CD8-positive, alpha-beta memory T cell (primary cell): ENCODE measurements around the gene LRRC37B. TPM values are rescaled to one million over a fixed set of nuclear protein-coding genes. Genes with fewer than 3 reads are reported as not detected.
"Not testable (repeated sequence)": the region's sequence is repeated elsewhere in the genome, so short reads cannot be mapped to it uniquely, and the experiment has no call there.

Source experiments
- CTCF ChIA-PET: fragments of 350-600 bp; sonication (Branson Sonifier 250); formaldehyde crosslinking; loops from one replicate; lab custom pipeline; 2021; ENCODE audit warnings: antibody characterized with exemption; lab: Charles Lee
- POLR2A ChIA-PET: fragments of 350-600 bp; sonication (Branson Sonifier 250); formaldehyde crosslinking; loops from one replicate; lab custom pipeline; 2021; ENCODE audit warnings: antibody characterized with exemption; lab: Charles Lee
- DNase-seq, 5 donors: peaks; one replicate each; pipeline versions ENCODE4 v3.0.0 to v3.0.0-alpha.2; 2020 to 2022; ENCODE audit warnings: mixed read lengths in 1 of 5
- H3K27ac ChIP-seq: one replicate; pipeline ENCODE4 v1.7.0; 2013; ENCODE audit warnings: low read depth, mild to moderate bottlenecking, low read length, moderate library complexity
- H3K27me3 ChIP-seq: 2 replicates; pipeline ENCODE4 v1.7.0; 2013; ENCODE audit warnings: low read length, mild to moderate bottlenecking; ENCODE audit not compliant: insufficient read depth, poor library complexity, severe bottlenecking
- H3K36me3 ChIP-seq: 2 replicates; pipeline ENCODE4 v1.7.0; 2013; ENCODE audit warnings: mild to moderate bottlenecking, low read length, moderate library complexity; ENCODE audit not compliant: insufficient read depth
- H3K4me1 ChIP-seq: 2 replicates; pipeline ENCODE4 v1.7.0; 2013; ENCODE audit warnings: mild to moderate bottlenecking, low read length, moderate library complexity; ENCODE audit not compliant: insufficient read depth
- H3K4me3 ChIP-seq: 2 replicates; pipeline ENCODE4 v1.7.0; 2013; ENCODE audit warnings: mild to moderate bottlenecking, low read length
- H3K9me3 ChIP-seq: 2 replicates; pipeline ENCODE4 v1.7.0; 2013; ENCODE audit warnings: mild to moderate bottlenecking, low read length
- H3K27ac Mint-ChIP-seq, 8 donors: one replicate each; pipeline ENCODE4 v1.8.0; 2020 to 2021; ENCODE audit warnings: mixed read lengths in 8 of 8, mild to moderate bottlenecking in 6 of 8, inconsistent platforms in 3 of 8, moderate library complexity in 3 of 8
- H3K27me3 Mint-ChIP-seq, 2 donors: one replicate each; pipeline ENCODE4 v1.8.0; 2020 to 2021; ENCODE audit warnings: mixed read lengths in 2 of 2, mild to moderate bottlenecking in 1 of 2, moderate library complexity in 1 of 2
- H3K36me3 Mint-ChIP-seq, 3 donors: one replicate each; pipeline ENCODE4 v1.8.0; 2020 to 2021; ENCODE audit warnings: mixed read lengths in 3 of 3, inconsistent platforms in 1 of 3, mild to moderate bottlenecking in 1 of 3
- H3K4me1 Mint-ChIP-seq, 3 donors: one replicate each; pipeline ENCODE4 v1.8.0; 2020 to 2021; ENCODE audit warnings: mixed read lengths in 3 of 3, inconsistent platforms in 1 of 3, mild to moderate bottlenecking in 1 of 3
- H3K4me3 Mint-ChIP-seq, 7 donors: one replicate each; pipeline ENCODE4 v1.8.0; 2020 to 2021; ENCODE audit warnings: mixed read lengths in 7 of 7, mild to moderate bottlenecking in 6 of 7, moderate library complexity in 4 of 7, inconsistent platforms in 2 of 7
- H3K9me3 Mint-ChIP-seq, 5 donors: one replicate each; pipeline ENCODE4 v1.8.0; 2020 to 2022; ENCODE audit warnings: mixed read lengths in 5 of 5, mild to moderate bottlenecking in 3 of 5, moderate library complexity in 2 of 5, inconsistent platforms in 1 of 5
- polyA plus RNA-seq: library from polyadenylated mRNA; unstranded; fragments of 300-500 nt; fragmentation: Illumina TruSeq; gene quantifications from one replicate; pipeline ENCODE4 v1.2.3, GENCODE V29; 2021
- total RNA-seq, 2 experiments: library from RNA; stranded (reverse); gene quantifications; one replicate each; pipeline ENCODE4 v1.2.3, GENCODE V29; 2021

Gene LRRC37B
- total and polyA plus RNA-seq, 3 experiments from 2014 or later = 11.0 to 17.6 (median 16.2) TPM

DNA sequence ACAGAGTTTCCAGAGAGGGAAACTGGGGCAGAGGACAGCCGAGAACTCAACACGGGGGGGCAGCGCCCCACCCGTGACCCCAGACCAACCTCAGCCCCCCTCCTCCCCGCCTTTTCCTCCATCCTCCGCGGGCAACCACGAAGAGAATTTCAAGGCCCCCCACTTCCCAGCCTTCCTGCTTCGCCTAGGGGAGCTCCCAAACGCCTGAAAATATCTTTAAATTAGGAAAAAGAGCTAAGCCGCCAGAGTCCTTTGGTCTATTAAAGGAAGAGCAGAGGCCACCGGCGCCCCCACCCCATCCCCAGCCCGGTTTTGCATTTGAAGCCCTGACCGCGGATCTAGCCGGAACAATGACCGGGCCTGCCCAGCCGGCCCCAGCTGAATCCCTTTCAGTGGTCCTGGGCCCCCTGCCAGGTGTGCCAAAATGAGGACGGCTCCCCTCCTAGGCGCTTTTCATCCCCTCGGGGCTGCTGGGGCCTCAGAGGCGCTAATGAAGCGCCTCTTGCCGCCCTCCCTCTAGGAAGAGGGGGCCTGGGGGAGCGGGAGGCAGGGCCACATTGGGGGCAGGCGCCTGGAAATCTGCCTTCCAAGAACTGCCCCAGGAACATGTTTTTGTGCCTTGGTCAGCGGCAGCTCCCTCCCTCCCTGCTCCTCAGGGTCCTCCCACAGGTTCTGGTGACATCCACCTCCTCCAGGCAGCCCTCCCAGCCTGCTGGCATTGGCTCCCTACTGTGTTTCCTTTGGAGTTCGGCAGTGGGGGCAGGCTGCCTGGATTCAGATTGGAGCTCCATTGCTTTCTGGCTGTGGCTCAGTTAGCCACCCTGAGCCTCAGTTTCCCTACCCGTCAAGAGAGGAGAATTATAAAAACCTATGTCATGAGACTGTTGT, 78.0 kb downstream of the LRRC37B start:
- CTCF ChIA-PET, H3K27me3 Mint-ChIP-seq, H3K27ac ChIP-seq, H3K9me3 Mint-ChIP-seq, H3K4me1 Mint-ChIP-seq, POLR2A ChIA-PET, DNase-seq, H3K4me3 ChIP-seq, H3K9me3 ChIP-seq, H3K36me3 ChIP-seq, H3K27me3 ChIP-seq, H3K4me1 ChIP-seq, H3K36me3 Mint-ChIP-seq: not testable (repeated sequence)
- H3K4me3 Mint-ChIP-seq = peak overlapping the region in 4 of 7 donors; percentile 19 to 53 (median 42)
- H3K27ac Mint-ChIP-seq = peak overlapping the region in 1 of 8 donors; percentile 72

- H3K27ac Mint-ChIP-seq = peak overlapping the region in 1 of 8 donors; percentile 47
- H3K9me3 Mint-ChIP-seq, H3K4me1 Mint-ChIP-seq, H3K36me3 Mint-ChIP-seq, H3K27me3 Mint-ChIP-seq, CTCF ChIA-PET, DNase-seq, H3K4me1 ChIP-seq, H3K4me3 ChIP-seq, H3K27me3 ChIP-seq, H3K9me3 ChIP-seq, H3K27ac ChIP-seq, POLR2A ChIA-PET, H3K4me3 Mint-ChIP-seq, H3K36me3 ChIP-seq: not testable (repeated sequence)
Observed at GRCh38 chr17:32086833-32087232, 79.7 kb downstream of the LRRC37B start.

DNA sequence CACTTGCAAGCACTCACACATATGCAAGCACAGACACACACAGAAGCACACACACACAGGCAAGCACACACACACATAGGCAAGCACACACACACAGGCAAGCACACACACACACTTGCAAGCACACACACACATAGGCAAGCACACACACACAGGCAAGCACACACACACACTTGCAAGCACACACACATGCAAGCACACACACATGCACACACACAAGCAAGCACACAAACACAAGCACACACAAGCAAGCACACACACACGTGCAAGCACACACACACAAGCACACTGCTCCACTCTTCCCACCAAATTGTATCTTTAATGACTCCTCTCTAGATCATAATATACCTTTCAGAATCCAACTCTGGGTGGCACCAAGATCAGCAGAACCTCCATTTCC, 84.9 kb downstream of the LRRC37B start:
- H3K27ac ChIP-seq, H3K4me1 ChIP-seq, H3K36me3 ChIP-seq, POLR2A ChIA-PET, H3K4me3 ChIP-seq, H3K4me3 Mint-ChIP-seq, H3K27me3 Mint-ChIP-seq, H3K36me3 Mint-ChIP-seq, DNase-seq, H3K9me3 ChIP-seq, H3K4me1 Mint-ChIP-seq, H3K27me3 ChIP-seq, H3K9me3 Mint-ChIP-seq, CTCF ChIA-PET: not testable (repeated sequence)
- H3K27ac Mint-ChIP-seq = peak overlapping the region in 2 of 8 donors; percentile 3 to 20

DNA sequence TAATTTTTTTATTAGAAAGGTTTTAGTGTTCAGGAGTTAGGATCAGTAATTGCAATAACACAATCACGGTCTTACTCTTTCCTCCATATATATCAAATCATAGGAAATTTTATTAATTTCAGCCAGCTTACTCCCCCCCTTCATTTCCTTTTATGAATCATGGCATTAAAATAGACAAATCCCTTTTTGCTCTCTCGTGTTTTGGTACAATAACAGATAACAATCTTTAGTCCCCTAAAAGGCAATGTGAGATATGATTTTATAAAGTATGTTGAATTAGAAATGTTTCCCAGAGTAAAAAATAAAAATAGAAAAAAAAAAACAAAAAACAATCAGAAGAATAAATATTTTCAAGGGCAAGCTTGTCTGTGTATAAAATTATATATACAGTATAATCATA, 92.5 kb downstream of the LRRC37B start:
- H3K4me1 ChIP-seq = peaks cover 13% of the 10 kb centered on the region
- Mint-ChIP-seq H3K27ac (peak overlapping the region in 1 of 8 donors; percentile 2), H3K4me3 (no peak overlapping the region), H3K36me3 (peaks cover 0 to 4% (median 0%) of the 10 kb centered on the region in 3 donors), H3K27me3 (peaks cover 1 to 5% of the 10 kb centered on the region in 2 donors), H3K4me1 (peaks cover 10 to 14% (median 13%) of the 10 kb centered on the region in 3 donors), H3K9me3 (no peaks in the 10 kb centered on the region)
- ChIA-PET POLR2A (no interaction called here), CTCF (no interaction called here)
- H3K27me3 ChIP-seq = no peaks in the 10 kb centered on the region
- no peaks in the 10 kb centered on the region for H3K36me3 ChIP-seq
- H3K9me3 ChIP-seq = no peaks in the 10 kb centered on the region
- no peak for DNase-seq
- H3K4me3 ChIP-seq = no peak overlapping the region
- no peak overlapping the region for H3K27ac ChIP-seq

GRCh38 chr17:32100323-32100722, 93.1 kb downstream of the LRRC37B start:
- H3K36me3 ChIP-seq, DNase-seq, POLR2A ChIA-PET, H3K27me3 Mint-ChIP-seq, H3K9me3 ChIP-seq, H3K27ac ChIP-seq, H3K36me3 Mint-ChIP-seq, H3K4me3 Mint-ChIP-seq, H3K9me3 Mint-ChIP-seq, CTCF ChIA-PET, H3K4me3 ChIP-seq, H3K27ac Mint-ChIP-seq, H3K27me3 ChIP-seq: not testable (repeated sequence)
- H3K4me1 Mint-ChIP-seq = peaks cover 11 to 16% (median 13%) of the 10 kb centered on the region in 3 donors
- peaks cover 13% of the 10 kb centered on the region for H3K4me1 ChIP-seq

- H3K27me3 ChIP-seq = no peaks in the 10 kb centered on the region
- no peak for DNase-seq
- Mint-ChIP-seq H3K4me1 (peaks cover 12 to 17% (median 13%) of the 10 kb centered on the region in 3 donors), H3K27ac (no peak overlapping the region), H3K9me3 (no peaks in the 10 kb centered on the region), H3K4me3 (no peak overlapping the region), H3K36me3 (peaks cover 0 to 4% (median 0%) of the 10 kb centered on the region in 3 donors), H3K27me3 (peaks cover 1 to 5% of the 10 kb centered on the region in 2 donors)
- H3K4me3 ChIP-seq = no peak overlapping the region
- H3K27ac ChIP-seq = no peak overlapping the region
- POLR2A ChIA-PET = no interaction called here
- H3K9me3 ChIP-seq = no peaks in the 10 kb centered on the region
- peaks cover 13% of the 10 kb centered on the region for H3K4me1 ChIP-seq
- CTCF ChIA-PET = no interaction called here
- H3K36me3 ChIP-seq = no peaks in the 10 kb centered on the region
Observed at GRCh38 chr17:32100971-32101631, 93.9 kb downstream of the LRRC37B start.

DNA sequence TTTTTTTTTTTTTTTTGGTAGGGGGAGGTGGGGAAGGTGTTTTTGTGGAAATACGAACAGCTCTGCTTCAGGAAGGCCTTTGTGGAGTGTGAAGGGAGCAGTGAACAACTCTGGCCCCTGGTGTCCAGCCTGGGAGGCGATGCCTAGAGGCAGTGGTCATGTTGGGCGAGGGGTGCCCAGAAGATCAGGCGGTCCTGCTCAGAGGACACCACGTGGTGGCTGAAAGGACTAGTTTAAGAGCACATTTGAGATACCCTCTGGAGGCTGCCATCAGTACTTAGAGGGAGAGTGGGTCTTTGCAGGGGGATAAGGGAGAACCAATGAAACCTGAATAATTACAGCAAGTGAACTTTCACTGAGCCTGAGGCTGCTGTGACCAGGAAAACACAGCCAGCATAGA, 95.0 kb downstream of the LRRC37B start:
- Histone ChIP-seq H3K27ac (no peak overlapping the region), H3K4me3 (no peak overlapping the region), H3K36me3 (no peaks in the 10 kb centered on the region), H3K27me3 (no peaks in the 10 kb centered on the region), H3K4me1 (peaks cover 19% of the 10 kb centered on the region), H3K9me3 (no peaks in the 10 kb centered on the region)
- Mint-ChIP-seq H3K4me1 (peaks cover 12 to 14% (median 14%) of the 10 kb centered on the region in 3 donors), H3K27me3 (peaks cover 0 to 1% of the 10 kb centered on the region in 2 donors), H3K27ac (no peak overlapping the region), H3K36me3 (peaks cover 0 to 4% (median 0%) of the 10 kb centered on the region in 3 donors), H3K4me3 (no peak overlapping the region), H3K9me3 (no peaks in the 10 kb centered on the region)
- no peak for DNase-seq
- ChIA-PET CTCF (no interaction called here), POLR2A (no interaction called here)

GRCh38 chr17:32102646-32103186, 95.5 kb downstream of the LRRC37B start:
- no peak for DNase-seq
- Mint-ChIP-seq H3K27me3 (peaks cover 0 to 1% of the 10 kb centered on the region in 2 donors), H3K36me3 (peaks cover 0 to 4% (median 0%) of the 10 kb centered on the region in 3 donors), H3K4me3 (no peak overlapping the region), H3K9me3 (no peaks in the 10 kb centered on the region), H3K27ac (no peak overlapping the region), H3K4me1 (peaks cover 14 to 17% (median 15%) of the 10 kb centered on the region in 3 donors)
- ChIA-PET CTCF (no interaction called here), POLR2A (no interaction called here)
- Histone ChIP-seq H3K4me1 (peaks cover 19% of the 10 kb centered on the region), H3K36me3 (no peaks in the 10 kb centered on the region), H3K27me3 (no peaks in the 10 kb centered on the region), H3K9me3 (no peaks in the 10 kb centered on the region), H3K4me3 (no peak overlapping the region), H3K27ac (no peak overlapping the region)
